ENCODE results near the gene P2RY6.

- TF ChIP-seq CTCF (IDR thresholded peaks at IDR 0.05), result no peak
- TF ChIP-seq POLR2A (IDR thresholded peaks at IDR 0.05), result no peak
Observed at GRCh38 chr11:73229321-73229895, 42.7 kb upstream of the P2RY6 start.
